Prostate gland (tissue), 2 donors: ENCODE results near the gene CRYZ.

Experiments used
- POLR2A ChIP-seq: fragments of 450-650 bp; IDR thresholded peaks from one replicate; pipeline ENCODE4 v1.6.1; 2016; ENCODE audit warnings: antibody characterized with exemption, mild to moderate bottlenecking
- TF ChIP-seq, protein P1 (sequence below), 4 experiments: fragments of 200-600 bp in 2 of 4; fragments of 450-650 bp in 2 of 4; sonication (generic) in 2 of 4; IDR thresholded peaks; 1 replicate in 3 of 4; 2 replicates in 1 of 4; pipeline ENCODE4 v1.5.1; 2016 to 2019; ENCODE audit warnings: antibody characterized with exemption in 4 of 4, mild to moderate bottlenecking in 2 of 4, moderate library complexity in 2 of 4

DNA sequence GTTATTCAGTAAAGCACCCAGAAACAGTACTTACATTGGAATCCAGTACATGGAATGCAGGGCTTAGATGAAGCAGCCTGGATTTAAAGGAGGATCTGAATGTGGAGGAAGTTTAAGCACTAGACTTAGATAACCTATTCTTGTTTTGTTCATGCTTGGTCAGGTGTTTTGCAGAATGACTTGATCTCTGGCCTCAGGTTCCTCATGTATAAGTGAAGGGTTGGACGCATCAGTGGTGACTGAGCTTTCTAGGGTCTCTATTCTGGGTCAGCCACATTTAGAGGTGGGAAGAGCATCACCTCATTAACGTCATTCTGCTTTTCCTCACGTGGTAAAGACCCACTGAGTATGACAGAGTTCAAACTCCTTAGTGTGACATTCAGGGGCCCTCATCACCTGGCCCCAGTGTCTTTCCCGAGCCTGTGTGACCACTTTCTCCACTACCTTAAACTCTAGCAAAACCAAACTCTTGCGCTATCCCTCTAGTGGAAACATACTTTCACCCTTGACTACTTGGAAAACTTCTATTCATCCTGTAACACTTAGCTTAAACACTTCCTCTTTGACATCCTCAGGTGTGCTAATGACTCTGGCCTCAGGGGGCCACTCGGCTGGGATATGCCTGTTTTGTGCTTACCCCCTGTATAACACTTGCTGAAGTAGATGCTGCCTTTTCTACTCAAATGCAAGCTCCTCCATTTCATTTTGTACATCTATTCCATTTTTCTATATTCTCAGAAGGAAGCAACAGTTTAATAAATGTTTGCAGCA lies 58.4 kb downstream of the CRYZ start:
- no peak for TF ChIP-seq POLR2A
- TF ChIP-seq, protein P1, sequence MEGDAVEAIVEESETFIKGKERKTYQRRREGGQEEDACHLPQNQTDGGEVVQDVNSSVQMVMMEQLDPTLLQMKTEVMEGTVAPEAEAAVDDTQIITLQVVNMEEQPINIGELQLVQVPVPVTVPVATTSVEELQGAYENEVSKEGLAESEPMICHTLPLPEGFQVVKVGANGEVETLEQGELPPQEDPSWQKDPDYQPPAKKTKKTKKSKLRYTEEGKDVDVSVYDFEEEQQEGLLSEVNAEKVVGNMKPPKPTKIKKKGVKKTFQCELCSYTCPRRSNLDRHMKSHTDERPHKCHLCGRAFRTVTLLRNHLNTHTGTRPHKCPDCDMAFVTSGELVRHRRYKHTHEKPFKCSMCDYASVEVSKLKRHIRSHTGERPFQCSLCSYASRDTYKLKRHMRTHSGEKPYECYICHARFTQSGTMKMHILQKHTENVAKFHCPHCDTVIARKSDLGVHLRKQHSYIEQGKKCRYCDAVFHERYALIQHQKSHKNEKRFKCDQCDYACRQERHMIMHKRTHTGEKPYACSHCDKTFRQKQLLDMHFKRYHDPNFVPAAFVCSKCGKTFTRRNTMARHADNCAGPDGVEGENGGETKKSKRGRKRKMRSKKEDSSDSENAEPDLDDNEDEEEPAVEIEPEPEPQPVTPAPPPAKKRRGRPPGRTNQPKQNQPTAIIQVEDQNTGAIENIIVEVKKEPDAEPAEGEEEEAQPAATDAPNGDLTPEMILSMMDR (IDR thresholded peaks at IDR 0.05) = no peak
